ENCODE data around the gene SKOR1. TPM values are rescaled to one million over a fixed set of nuclear protein-coding genes. Genes with fewer than 3 reads are reported as not detected.

SKOR1 gene
- total RNA-seq, 2 donors from 2014 or later = 0.09 to 0.29 TPM

DNA sequence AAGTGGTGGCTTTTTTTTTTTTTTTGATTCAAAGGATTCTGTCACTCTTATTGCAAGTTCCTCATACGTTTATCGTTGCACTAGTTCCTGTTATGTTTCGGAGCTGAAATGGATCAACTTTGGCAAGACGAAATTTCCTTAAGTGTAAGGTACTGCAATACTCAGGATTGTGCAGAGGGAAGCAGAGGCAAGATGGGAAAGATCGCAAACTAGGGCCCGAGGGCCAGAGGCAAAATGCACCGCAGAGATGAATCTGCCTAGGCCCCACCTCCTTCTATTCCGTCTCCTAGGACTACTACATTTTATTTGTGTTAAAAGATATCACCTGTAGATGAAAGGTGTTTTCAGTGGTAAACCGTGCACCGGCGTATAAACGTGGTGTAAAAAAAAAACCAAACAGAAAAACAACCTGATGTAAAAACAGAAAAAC lies 14.2 kb downstream of the SKOR1 start:
- ATAC-seq (peak; percentile 2 to 29), DNase-seq (no peak)
- intact Hi-C loops (cut with DNase I) = loop anchor here in 1 of 2 donors (5.0 to 10.0 kb wide), 3 partner anchors 317 to 895 kb away; partner anchors contain the start of gene C15orf61

DNA sequence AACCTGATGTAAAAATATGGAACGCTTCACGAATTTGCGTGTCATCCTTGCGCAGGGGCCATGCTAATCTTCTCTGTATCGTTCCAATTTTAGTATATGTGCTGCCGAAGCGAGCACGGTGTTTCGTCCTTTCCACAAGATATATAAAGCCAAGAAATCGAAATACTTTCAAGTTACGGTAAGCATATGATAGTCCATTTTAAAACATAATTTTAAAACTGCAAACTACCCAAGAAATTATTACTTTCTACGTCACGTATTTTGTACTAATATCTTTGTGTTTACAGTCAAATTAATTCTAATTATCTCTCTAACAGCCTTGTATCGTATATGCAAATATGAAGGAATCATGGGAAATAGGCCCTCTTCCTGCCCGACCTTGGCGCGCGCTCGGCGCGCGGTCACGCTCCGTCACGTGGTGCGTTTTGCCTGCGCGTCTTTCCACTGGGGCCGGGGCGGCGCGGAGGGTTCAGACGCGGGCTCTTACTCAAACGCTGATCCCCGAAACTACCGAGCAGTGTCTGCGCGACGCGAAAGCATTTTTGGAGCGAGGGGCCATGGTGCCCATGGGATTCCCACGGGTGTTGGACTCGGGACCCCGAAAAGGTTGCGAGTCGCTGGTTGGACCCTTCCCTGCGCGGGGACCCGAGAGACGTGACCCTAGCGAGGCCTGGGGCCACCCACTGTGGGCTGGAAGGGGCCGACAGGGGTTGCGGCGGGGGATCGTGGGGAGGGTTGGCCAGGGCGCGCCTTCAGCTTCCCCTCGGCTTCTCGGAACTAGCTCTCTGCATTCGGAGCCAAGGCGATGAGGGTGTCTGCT lies 14.8 kb downstream of the SKOR1 start, which contains the start of gene RNU6-1:
Gene RNU6-1, minus strand, starts transcription at position 117 of the 820 bp plus-strand sequence.
- intact Hi-C loops (cut with DNase I) = loop anchor here in 1 of 2 donors (5.0 to 10.0 kb wide), 3 partner anchors 318 to 895 kb away; partner anchors contain the start of gene C15orf61
- ATAC-seq (peak; percentile 93), DNase-seq (peak; percentile 95)

DNA sequence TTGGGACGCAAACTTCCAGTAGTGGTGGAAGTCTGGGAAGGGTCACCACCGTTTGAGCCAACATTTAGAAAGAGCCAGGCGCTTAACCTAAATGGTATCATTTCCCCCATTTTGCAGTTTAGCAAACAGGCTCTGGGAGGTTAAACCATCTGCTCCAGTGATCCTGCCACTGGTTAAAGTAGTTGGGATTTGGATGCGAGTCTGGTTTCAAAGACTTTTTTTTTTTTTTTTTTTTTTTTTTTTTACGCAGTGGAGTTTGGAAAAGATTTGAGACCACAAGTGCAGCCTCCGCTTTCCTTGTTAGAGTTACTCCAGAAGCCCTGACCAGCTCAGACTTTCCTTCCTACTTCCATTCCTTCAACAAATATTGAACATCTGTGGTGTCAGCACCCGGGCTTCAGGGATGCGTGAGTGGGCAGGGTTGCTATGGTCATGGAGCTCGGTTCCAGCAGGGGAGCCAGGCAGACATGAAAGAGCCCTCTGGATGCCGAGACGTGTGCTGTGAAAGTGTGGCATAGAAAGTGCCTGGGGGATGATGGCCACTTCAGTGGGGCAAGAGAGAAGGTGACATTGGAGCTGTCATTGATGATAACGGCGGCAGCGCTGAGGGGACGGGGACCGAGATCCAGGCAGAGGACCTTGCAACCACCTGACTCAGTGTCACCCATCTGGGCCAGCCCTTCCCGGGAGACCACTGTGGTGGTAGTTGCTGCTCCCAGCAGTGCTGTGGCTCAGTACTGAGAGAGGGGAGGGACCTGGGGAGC lies 15.6 kb downstream of the SKOR1 start:
- DNase-seq = no peak
- intact Hi-C loops (cut with DNase I) = no loop called here
- peak in 1 of 2 donors; percentile 18 for ATAC-seq

DNA sequence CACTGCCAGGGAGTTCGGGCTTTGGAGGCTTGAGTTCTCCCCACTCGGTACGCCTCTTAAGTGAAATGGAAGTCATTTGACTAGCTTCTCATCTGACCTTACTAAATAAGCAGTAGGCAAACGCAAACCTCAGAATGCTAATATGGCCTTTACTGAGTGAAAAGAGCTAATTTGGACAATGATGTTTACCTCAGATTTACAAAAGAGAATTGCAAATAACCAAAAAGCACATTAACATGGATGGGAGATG lies 16.1 kb downstream of the SKOR1 start:
- intact Hi-C loops (cut with DNase I) = no loop called here
- ATAC-seq = no peak
- DNase-seq = no peak

DNA sequence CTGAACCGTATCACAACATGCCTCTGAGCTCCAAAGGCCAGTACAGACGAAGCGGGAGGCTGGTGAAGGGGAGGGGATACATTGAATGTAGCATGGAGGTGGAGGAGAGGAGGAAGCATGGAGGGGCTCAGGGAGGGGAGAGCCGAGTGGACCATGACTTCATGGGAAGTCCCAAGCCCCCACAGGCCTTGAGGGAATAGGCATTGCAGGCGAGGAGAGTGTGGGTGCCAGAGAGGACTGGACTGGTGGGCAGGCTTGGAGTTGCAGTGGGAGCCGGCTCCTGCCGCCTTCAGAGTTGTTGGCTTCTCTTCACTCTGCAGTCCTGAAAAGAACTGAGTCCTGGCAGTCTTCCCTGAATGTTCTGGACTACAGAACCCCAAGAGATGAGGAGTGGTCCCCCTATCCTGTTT lies 17.8 kb downstream of the SKOR1 start:
- intact Hi-C loops (cut with DNase I) = no loop called here
- ATAC-seq (no peak), DNase-seq (no peak)

DNA sequence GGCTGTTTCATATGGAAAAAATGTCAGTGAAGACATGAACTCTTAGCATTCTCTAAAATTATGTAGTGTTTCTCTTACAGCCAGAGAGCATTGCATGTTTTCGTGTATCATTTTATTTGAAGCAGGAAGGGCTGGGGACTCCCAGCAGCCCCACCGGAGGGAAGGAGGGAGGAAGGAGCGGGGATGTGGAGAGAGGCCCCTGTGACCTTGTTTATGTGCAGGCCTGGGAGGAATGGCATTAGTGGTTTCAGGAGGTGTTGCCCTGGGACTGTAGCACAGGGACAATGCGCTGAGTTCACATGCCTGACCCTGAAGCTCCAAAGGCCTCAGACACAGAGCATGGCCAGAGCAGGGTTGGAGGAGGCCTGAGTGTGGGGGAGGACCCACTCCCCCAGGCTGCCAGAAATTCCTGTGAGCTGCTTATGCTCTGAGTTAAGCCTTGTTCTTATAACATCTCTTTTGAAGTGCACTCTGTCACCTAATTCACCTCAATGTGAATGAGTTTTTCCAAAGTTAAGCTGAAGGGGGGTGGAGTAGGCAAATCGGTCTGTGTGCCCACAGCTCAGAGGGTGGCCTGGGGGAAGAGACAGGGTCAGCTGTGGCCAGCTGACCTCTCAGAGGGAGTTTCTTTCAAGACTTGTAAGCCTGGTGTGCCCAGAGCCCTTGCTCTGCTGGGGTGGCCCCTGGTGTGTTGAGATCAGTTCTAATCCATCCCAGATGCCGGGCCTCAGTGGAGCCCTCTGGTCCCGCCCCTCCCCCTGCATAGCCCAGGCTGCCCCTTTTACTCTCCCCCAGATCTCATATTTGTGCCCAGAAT lies 18.5 kb downstream of the SKOR1 start:
- intact Hi-C loops (cut with DNase I) = no loop called here

DNA sequence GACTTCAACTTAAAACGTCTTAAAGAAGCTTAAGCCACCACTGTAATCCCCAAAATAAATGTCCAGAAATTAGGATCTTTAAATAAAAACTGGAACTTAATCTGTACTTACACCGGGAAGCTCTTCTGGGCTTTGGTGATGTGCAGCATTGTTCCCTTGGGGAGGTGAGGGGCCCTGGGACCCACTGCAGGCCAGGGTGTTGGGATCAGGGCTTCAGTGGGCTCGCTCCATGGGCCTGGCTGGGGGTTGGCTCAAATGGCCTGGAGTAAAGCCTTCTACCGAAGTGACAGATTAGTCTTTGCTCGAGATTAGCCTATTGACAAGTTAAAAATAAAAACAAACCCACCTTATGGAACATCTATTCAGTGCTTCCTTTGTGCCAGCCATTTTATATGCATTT lies 20.7 kb downstream of the SKOR1 start:
- DNase-seq = no peak
- no peak for ATAC-seq
- intact Hi-C loops (cut with DNase I) = no loop called here

More for the DNA sequence above, 18.5 kb downstream of the SKOR1 start:
- DNase-seq (no peak), ATAC-seq (no peak)

DNA sequence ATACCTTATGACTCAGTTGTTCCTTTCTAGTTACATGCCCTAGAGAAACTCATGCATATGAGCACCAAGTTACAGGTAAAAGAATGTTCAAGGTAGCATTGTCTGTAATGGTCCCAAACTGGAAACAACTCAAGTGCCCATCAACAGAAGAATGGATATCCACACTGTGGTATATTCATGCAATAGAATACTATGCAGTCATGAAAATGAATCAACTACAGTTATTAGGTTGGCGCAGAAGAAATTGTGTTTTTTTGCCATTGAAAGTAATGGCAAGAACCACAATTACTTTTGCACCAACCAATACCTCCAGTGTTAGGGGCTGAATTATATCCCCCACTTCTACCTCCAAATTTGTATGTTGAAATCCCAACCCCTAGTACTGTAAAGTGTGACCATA lies 24.2 kb downstream of the SKOR1 start:
- intact Hi-C loops (cut with DNase I) = no loop called here
- ATAC-seq (no peak), DNase-seq (no peak)

DNA sequence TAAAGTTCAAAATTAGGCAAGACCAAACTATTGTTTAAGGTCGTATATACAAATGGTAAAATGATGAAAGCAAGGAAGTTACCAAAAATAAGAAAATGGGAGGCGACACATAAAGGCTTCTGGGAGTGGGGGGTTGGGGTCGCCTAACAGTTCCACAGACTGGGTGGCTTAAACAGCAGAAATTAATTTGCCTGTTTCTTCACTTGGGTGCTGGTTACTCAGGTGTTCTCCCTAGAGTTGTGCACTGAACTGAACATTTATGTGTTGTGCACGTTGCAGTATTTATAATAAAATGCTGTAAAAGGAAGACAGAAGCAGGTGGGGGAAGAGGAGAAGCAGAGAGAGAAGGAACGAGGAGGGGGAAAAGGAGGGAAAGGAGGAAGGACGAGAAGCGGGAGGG lies 25.0 kb downstream of the SKOR1 start:
- intact Hi-C loops (cut with DNase I) = no loop called here
- no peak for DNase-seq
- no peak for ATAC-seq

DNA sequence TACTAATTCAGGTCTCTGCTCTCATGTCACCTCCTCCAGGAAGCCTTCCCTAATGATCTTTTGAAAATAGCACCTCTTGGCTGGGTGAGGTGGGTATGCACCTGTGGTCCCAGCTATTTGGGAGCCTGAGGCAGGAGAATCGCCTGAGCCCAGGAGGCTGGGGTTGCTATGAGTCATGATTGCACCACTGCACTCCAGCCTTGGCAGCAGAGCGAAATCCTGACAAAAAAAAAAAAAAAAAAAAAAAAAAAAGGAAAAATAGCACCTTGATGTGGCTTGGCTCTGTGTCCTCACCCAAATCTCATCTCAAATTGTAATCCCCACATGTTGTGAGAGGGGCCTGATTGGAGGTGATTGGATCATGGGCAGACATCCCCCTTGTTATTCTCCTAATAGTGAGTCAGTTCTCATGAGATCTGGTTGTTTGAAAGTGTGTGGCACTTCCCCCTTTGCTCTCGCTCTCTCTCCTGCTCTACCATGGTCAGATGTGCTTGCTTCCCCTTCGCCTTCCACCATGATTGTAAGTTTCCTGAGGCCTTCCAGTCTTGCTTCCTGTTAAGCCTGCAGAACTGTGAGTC lies 25.8 kb downstream of the SKOR1 start:
- ATAC-seq (peak in 1 of 2 donors; percentile 80), DNase-seq (no peak)
- intact Hi-C loops (cut with DNase I) = no loop called here

DNA sequence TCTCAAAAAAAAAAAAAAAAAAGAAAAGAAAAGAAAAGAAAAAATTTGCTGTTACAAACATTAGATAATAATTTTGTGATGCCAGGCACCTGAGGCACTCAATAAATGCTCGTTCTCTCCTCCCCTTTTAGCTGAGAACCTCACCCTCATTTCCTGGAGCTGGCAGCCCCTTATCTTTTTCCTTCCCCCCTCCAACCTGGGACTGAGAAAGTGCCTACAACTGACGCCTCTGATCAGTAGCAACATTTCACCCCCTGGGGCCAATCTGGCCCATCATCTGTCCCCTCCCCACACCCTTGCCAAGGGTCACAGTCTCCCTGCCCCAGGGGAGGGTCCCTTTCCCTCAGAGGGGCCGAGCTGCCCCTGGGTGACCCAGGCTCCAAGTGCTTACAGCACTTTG lies 27.1 kb downstream of the SKOR1 start:
- no peak for DNase-seq
- intact Hi-C loops (cut with DNase I) = no loop called here
- ATAC-seq = no peak

DNA sequence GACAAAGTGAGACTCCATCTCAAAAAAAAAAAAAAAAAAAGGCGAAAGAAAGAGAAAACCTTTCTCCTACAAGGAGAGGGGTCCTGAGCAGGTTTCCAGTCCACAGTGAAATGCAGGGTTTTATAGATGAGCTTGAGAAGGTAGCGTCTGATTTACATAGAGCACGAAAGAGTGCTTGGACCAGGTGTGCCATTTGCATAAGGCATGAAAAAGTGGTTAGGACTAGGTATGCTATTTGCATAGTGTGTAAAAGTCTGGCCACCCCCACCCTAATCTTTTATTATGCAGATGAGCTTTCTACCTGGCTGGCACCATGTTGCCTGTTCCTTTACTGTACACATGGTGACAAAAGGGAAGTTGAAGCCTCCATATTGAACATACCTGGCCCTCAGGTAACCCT lies 28.1 kb downstream of the SKOR1 start:
- intact Hi-C loops (cut with DNase I) = no loop called here
- DNase-seq (no peak), ATAC-seq (no peak)

DNA sequence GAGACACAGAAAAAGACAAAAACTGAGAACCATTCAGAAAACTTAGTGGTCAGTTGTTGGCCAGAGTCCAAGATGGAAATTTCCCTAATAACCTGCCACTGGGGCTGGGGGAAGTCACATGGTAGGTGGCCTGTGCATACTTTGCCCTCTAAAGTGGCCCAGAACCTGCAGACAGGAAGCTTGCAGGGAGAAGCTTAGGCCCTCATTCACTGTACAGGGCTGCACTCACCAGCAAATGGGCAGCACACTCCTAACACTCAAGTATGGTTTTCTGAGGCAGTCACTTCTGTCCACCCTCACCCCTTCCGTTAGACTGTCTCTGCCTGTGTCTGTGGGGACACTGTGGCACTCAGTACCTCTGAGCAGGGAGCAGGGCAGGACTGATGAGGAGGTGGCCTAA lies 29.0 kb downstream of the SKOR1 start:
- ATAC-seq (no peak), DNase-seq (no peak)
- intact Hi-C loops (cut with DNase I) = no loop called here

DNA sequence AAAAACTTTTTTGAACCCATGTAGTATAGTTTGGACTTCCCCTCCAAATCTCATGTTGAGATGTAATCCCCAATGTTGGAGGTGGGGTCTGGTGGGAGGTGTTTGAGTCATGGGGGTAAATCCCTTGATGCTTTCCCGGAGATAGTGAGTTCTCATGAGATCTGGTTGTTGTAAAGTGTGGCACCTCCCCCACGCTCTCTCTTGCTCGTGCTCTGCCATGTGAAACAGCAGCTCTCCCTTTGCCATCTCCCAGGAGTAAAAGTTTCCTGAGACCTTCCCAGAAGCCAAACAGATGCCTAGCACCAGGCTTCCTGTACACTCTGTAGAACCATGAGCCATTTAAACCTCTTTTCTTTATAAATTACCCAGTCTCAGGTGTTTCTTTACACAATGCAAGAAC lies 30.5 kb downstream of the SKOR1 start:
- intact Hi-C loops (cut with DNase I) = no loop called here
- ATAC-seq = no peak

DNA sequence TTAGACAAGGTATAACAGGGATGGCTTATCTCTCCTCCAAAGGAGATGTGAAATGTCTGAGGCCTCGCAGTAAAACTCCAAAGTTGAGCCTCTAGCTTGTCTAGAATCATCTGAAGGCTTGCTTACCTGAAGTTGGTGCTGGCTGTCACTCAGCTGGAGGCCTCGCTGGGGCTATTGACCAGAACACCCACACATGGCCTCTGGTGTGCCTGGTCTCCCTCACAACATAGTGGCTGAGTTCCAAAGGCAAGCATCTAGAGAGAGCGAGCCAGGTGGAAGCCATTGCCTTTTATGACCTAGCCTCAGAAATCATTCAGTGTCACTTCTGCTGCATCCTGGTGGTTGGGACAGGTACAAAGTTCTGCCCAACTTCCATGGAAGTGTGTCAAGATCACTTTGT lies 31.9 kb downstream of the SKOR1 start:
- DNase-seq (no peak), ATAC-seq (no peak)
- intact Hi-C loops (cut with DNase I) = no loop called here

More for the DNA sequence above, 30.5 kb downstream of the SKOR1 start:
- no peak for DNase-seq

DNA sequence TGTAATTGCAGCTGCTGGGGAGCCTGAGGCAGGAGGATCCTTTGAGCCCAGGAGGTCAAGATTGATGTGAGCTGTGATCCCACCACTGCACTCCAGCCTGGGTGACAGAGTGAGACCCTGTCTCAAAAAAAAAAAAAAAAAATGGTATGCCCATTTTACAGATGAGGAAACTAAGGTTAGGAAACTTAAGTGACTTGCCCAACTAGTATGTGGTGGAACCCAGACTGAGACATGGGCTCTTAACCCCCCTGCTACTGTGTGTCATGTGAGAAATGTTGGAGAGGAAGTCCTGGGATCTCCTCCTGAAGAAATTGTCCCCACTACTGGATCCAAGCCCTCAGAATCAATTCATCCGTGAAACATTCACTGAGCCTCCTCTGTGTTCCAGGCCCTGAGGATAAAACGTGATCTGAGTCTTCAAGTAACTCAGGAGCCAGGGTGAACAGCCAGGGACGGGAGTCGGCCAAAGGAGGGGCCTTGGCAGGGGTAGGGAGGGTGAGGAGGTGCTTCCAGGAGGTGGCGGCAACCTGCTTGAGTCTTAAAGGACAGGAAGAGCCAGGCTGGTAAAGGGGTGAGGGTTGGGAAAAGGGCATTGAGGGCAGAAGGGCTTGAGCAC lies 34.1 kb downstream of the SKOR1 start:
- no peak for ATAC-seq

DNA sequence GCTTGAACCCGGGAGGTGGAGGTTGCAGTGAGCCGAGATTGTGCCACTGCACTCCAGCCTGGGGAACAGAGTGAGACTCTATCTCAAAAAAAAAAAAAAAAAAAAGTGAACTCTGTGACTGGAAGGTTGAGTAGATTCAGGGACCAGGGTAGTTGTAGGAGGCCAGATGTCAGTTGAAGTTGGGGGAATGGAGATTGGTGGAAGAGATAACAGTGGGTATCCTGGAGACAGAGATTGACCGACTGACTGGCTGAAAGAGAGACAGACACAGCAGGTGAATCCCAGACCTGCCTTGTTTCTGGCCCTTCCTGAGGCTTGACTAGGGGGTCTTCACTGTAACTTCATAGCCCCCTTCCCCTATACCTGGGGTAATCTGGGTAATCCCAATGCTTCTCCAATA lies 36.7 kb downstream of the SKOR1 start:
- intact Hi-C loops (cut with DNase I) = loop anchor here in 1 of 2 donors (2.0 kb wide), 1 partner anchor 293 kb away; no protein-coding TSS in a partner anchor
- ATAC-seq (no peak), DNase-seq (no peak)

More for the DNA sequence above, 34.1 kb downstream of the SKOR1 start:
- intact Hi-C loops (cut with DNase I) = no loop called here
- no peak for DNase-seq

DNA sequence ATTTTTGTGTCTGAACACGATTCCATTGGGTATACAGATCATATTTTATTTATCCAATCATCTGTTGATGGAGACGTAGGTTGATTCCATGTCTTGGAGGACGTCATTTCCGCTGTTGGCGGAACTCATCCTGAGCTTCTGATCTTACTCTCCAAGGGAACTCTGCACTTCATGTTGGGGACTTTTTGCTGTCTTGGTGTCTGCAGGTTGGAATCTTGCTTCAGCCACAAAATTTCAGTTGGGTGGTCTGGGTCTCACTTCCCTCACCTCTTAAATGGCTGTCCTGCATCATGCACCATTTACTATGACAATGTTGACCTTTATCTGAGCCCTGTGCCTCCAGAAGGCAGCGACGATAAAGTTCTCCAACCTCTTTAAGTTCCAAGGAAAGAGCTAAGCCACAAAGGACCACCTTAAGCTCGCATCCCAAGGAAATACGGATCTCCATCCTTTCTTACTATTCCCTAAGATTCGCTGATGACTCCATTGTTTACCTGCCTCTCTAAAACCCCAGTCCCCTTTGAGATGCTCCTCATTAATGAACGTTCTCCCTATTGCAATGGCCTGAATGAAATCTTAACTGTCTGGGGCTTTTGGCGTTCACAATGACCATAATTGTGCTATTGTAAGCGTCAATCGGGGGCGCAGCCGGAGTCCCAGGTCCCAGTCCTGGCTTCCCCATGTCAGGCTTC lies 37.6 kb downstream of the SKOR1 start:
- DNase-seq (no peak), ATAC-seq (peak in 1 of 2 donors; percentile 11)
- intact Hi-C loops (cut with DNase I) = loop anchor here (1.0 to 2.0 kb wide), 2 partner anchors 292 kb away; no protein-coding TSS in a partner anchor
